Activated CD4-positive, alpha-beta T cell treated with anti-CD3 and anti-CD28 coated beads for 4 hours (primary cell): ENCODE results near the gene SLC47A1.
"Not testable (repeated sequence)": the region's sequence is repeated elsewhere in the genome, so short reads cannot be mapped to it uniquely, and the experiment has no call there.

Experiments used
- DNase-seq, 2 donors: peaks; one replicate each; pipeline ENCODE4 v3.0.0-alpha.2; 2020

The SLC47A1 gene

DNA sequence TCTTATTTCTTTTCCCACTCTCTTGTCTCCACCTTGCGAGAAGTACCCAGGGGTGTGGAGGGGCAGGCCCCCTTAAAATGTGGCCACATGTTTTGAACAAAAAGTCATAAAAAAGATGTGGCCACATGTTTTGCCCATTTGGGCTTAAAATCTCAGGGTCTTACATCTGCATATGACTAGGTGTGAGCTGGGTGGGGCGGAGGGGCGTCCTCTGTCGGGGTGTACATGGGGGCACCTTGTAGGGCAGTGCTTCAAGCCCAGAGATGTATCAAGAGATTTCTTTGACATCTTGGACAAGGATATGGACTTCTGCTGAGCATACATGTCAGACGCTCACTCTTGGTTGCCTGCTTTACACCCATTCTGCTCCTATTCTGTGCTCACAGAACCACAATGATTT, 13.0 kb upstream of the SLC47A1 start:
- no peak for DNase-seq

DNA sequence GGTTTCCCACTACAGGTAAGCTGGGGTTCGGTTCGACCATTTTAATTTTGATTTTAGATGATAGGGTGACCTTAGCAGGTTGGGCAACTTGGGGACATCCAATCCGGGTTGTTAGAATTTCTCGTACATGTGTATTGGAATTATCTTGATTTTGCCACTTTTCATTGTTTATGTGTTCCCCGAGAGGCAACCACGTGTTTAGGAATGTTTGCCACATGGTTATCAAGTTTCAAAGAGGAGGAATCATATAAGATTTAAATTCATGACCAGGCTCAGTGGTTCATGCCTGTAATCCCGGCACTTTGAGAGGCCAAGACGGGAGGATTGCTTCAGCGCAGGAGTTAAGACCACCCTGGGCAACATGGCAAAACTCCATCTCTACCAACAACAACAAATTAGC, 10.0 kb upstream of the SLC47A1 start:
- no peak for DNase-seq

DNA sequence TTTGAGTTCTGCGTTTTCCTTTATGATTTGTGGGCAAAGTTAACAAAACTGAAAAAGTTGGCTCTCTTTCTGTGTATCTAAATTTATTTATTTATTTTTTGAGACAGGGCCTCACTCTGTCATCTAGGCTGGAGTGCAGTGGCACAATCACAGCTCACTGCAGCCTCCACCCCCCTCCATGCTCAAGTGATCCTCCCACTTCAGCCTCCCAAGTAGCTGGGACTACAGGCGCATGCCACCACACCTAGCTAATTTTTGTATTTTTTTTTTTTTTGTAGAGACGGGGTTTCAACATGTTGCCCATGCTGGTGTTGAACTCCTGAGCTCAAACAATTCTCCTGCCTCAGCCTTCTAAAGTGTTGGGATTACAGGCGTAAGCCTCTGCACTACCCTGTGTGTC, 6.7 kb upstream of the SLC47A1 start:
- not testable (repeated sequence) for DNase-seq

DNA sequence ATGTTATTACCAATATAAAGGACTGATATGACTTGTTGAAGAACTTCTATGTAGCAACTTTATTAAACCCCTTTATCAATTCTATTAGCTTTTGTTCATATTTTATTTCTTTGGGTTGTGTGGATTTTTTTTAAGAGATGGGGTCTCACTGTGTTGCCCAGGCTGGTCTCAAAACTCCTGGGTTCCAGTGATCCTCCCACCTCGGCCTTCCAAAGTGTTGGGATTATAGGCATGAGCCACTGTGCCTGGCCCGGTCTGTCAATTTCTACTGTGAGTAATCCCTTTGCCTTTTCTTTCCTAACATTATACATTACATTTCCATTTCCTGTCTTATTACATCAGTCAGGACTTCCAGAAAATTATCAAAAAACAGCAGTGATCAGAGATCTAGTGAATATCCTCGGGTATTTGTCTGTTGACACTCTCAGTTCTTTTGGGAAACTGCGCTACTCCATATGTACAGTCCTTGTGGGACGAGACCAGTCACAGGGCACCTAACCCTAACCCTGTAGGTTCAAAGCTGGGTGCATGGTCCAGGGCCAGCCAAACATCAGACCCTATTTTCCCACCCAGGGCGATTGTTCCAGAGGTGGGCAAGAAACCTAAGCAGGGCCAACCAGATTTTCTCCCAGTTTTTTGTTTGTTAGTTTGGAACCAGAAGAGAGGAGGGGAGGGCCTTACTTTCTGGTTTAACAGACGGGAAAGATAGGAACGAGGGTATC, 1.7 kb upstream of the SLC47A1 start:
- no peak for DNase-seq

DNA sequence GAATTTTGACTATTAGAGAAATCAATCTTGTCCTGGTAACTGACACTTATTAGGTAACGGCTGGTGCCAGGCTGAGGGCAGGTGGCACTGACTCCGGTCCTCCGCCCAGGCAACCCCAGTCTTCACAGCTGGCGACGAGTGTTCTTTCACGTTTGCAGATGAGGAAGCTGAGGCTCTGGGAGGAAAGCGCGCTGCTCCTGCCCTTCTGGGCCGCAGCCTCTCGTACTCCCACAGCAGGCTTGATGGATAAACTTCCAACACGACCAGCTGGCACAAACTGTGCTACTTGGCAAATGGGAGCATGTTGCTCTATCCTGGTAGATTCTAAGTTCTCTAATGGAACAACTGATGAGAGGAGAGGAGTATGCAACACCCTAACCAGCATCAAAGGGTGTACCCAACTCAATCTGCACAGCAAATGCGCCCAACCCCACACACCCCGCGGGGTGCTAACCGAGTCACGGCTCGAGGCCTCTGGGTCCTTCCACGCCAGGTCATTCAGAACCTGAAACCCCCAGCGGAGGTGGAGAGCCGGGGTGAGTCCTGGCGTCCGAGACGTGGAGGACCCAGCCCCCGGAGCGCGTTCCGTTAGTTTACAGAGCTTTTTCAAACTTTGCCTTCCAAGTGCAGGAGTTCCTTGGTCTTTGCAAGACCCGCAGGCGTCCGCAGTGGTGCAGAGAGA, 477 bp upstream of the SLC47A1 start:
- no peak for DNase-seq

GRCh38 chr17:19534562-19535149, 1.0 kb downstream of the SLC47A1 start:
- DNase-seq, result no peak

- DNase-seq, result no peak
Observed at GRCh38 chr17:19537111-19537510, 3.5 kb downstream of the SLC47A1 start.

- no peak for DNase-seq
Observed at GRCh38 chr17:19538095-19539039, 4.7 kb downstream of the SLC47A1 start.

DNA sequence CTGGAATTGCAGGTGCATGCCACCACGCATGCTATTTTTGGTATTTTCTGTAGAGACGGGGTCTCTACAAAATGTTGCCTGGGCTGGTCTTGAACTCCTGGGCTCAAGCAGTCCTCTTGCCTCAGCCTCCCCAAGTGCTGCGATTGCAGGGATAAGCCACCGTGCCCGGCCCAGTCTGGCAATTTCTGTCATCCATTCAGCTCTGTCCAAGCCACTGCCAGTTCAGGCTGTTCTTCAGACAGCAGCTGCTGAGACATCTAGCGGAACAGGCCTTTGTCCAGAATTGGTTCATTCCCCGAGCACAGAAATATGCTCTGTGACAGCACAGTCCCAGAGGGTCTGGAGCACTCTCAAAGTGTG, 5.4 kb downstream of the SLC47A1 start:
- DNase-seq, result no peak

GRCh38 chr17:19539841-19540311, 6.2 kb downstream of the SLC47A1 start:
- no peak for DNase-seq

GRCh38 chr17:19540706-19541370, 7.2 kb downstream of the SLC47A1 start:
- no peak for DNase-seq

GRCh38 chr17:19541445-19541844, 7.8 kb downstream of the SLC47A1 start:
- no peak for DNase-seq

- no peak for DNase-seq
Observed at GRCh38 chr17:19542247-19542646, 8.6 kb downstream of the SLC47A1 start.

DNA sequence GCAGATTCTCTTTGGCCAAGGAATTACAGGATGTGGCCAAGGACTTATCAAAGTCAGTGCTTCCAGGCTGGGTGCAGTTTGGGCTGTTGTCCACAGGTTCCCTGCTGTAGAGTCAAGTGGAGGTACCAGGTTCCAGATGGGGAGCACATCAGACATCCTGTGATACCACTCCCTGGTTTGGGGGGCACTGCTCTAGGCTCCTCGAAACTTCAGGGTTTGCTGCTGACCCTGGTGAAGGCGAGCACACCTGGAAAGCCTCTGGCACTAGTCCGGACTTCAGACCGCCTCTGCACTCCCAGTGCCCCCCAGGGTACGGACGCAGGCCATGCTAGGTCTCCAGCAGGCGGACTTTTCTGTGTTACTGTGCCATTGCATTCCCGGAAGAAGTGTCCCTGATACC, 10.7 kb downstream of the SLC47A1 start:
- DNase-seq, result no peak

- DNase-seq, result peak in 1 of 2 donors; percentile 9
Observed at GRCh38 chr17:19546289-19547065, 12.8 kb downstream of the SLC47A1 start.

DNA sequence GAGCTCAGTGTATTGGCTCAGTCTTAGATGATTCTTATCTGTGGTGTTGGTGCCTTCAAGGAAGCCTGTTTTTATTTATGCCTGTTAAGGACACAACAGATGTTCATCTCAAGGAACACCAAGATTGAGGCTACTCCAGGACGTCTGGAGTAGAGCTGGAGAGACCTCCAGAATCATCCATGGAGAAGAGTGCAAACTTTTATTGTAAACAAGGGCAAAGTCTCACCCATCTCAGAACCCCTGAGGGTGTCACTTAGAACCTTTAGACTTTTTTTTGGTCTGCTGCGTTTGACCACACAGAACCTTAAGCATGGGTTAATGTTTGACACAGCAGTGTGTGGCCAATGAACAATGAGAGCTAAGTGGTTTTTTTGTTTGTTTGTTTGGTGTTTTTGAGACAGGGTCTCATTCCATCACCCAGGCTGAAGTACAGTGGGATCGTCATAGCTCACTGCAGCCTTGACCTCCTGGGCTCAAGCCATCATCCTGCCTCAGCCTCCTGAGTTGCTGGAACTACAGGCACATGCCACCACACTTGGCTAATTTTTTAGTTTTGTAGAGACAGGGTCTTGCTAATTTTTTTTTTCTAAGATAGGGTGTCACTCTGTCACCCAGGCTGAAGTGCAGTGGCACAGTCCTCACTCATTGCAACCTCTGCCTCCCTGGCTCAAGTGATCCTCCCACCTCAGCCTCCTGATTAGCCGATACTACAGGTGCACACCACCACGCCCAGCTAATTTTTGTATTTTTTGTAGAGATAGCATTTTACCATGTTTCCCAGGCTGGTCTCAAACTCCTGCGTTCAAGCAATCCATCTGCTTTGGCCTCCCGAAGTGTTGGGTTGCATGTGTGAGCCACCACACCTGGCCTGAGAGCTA, 16.3 kb downstream of the SLC47A1 start:
- no peak for DNase-seq

GRCh38 chr17:19551165-19551564, 17.5 kb downstream of the SLC47A1 start:
- no peak for DNase-seq

GRCh38 chr17:19551591-19552148, 18.0 kb downstream of the SLC47A1 start:
- DNase-seq, result no peak

DNA sequence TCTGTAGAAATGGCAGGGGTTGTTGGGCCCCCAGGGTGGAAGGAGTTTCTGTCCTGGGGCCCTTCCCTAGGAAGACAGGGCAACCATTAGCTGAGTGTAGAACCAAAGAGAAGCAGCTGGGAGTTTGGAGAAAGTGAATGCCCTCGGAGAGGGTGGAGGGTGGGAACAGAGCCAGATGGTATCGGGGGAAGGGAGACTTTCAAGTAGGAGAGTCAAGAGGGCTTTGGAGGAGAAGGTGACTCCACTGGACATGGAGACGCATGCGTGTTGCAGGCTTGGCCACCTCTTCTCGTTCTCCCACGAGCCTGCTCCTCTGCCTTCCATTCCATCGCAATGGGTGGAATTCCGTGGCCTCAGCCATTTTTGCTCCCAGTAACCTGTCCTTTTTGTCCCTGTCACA, 19.4 kb downstream of the SLC47A1 start:
- no peak for DNase-seq

DNA sequence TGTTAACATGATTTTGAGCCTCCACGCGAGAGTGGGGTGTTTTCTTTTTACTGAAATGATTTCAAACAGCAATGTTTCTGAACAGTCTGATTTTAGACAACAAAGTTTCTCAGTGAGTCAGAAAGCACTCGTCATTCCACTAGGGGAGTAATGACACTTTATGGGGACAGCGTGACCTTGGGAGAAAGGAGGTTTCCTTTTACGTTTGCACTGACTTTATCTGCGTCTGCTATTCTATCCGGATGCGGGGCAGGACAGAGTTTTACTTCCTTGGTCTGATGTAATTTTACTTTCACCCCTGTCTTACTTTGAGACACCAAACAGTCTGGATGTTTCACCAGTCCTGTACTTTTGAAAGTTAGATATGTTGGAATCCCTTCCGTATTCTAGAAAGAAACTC, 20.7 kb downstream of the SLC47A1 start:
- no peak for DNase-seq
